ENCODE results near the gene MAPK8IP3. TPM values are rescaled to one million over a fixed set of nuclear protein-coding genes. Genes with fewer than 3 reads are reported as not detected.

The MAPK8IP3 gene
- total and polyA plus RNA-seq, 9 of the 15 experiments (the other 6 are each of a cell fraction or from before 2014, with no cell fraction given): 0.17 to 58.7 (median 16.7) TPM

DNA sequence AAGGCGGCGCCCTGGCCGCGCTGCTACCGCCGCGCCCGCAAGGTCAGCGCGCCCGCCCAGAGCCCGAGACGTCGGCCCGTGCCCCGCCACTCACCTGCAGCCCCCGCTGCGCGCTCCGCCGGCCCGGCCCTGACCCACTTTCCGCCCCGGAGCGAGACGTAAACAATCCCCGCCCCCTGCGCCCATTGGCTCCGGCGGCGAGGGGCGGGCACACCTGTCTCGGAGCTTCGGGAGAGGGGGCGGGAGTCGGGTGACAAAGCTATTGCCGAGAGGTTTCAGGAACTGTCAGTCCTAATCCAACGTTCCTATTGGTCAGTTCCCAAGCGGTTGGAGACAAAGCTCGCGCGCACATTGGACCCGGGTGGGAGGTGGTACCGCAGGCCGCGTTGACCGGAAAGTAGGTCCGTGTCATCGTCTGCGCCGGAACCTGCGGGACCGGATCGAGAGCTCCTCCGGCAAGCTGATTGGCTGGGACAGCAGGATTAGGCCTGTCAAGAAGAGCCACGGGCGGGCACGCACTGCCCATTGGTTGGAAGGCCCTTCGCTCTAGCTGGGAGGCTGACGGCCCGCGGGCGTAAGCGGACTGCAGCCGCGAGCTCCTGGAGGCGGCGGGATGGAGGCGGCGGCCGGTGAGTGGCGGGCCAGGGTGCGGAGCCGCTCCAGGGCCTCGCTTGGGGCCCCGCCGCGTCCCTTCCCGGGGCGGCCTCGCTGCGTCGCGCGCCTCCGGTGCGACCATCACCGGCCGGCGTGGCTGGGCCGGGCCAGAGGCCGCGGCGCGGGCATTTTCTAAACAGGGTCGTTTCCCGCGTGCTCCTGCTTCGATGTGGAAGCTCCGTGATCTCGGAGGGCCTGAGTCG is 76.6 kb downstream of the MAPK8IP3 start, which contains the start of the genes NUBP2 and SPSB3 (continued):
- TF ChIP-seq, protein P1, sequence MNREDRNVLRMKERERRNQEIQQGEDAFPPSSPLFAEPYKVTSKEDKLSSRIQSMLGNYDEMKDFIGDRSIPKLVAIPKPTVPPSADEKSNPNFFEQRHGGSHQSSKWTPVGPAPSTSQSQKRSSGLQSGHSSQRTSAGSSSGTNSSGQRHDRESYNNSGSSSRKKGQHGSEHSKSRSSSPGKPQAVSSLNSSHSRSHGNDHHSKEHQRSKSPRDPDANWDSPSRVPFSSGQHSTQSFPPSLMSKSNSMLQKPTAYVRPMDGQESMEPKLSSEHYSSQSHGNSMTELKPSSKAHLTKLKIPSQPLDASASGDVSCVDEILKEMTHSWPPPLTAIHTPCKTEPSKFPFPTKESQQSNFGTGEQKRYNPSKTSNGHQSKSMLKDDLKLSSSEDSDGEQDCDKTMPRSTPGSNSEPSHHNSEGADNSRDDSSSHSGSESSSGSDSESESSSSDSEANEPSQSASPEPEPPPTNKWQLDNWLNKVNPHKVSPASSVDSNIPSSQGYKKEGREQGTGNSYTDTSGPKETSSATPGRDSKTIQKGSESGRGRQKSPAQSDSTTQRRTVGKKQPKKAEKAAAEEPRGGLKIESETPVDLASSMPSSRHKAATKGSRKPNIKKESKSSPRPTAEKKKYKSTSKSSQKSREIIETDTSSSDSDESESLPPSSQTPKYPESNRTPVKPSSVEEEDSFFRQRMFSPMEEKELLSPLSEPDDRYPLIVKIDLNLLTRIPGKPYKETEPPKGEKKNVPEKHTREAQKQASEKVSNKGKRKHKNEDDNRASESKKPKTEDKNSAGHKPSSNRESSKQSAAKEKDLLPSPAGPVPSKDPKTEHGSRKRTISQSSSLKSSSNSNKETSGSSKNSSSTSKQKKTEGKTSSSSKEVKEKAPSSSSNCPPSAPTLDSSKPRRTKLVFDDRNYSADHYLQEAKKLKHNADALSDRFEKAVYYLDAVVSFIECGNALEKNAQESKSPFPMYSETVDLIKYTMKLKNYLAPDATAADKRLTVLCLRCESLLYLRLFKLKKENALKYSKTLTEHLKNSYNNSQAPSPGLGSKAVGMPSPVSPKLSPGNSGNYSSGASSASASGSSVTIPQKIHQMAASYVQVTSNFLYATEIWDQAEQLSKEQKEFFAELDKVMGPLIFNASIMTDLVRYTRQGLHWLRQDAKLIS (CRISPR knock-in tag; IDR thresholded peaks at IDR 0.05): no peak
- TF ChIP-seq FOXM1 (IDR thresholded peaks at IDR 0.05; ENCODE audit: low read depth) (peak; percentile 36; the same call in 1 of the 2 replicates), FOXM1 (CRISPR knock-in tag; IDR thresholded peaks at IDR 0.05; ENCODE audit: low read depth) (no peak), BRD9 (IDR thresholded peaks at IDR 0.05; ENCODE audit: low read depth, partially characterized antibody) (no peak), ZNF384 (IDR thresholded peaks at IDR 0.05; ENCODE audit: low read depth, low read length) (no peak), MIER1 (IDR thresholded peaks at IDR 0.05; ENCODE audit: low read depth) (no peak), TAF1 (IDR thresholded peaks at IDR 0.05; ENCODE audit: control insufficient read depth, extremely low read depth, insufficient read depth, low read length, severe bottlenecking) (peak; percentile 53), ZNF780A (CRISPR knock-in tag; IDR thresholded peaks at IDR 0.05) (no peak)
- TF ChIP-seq, protein P2, sequence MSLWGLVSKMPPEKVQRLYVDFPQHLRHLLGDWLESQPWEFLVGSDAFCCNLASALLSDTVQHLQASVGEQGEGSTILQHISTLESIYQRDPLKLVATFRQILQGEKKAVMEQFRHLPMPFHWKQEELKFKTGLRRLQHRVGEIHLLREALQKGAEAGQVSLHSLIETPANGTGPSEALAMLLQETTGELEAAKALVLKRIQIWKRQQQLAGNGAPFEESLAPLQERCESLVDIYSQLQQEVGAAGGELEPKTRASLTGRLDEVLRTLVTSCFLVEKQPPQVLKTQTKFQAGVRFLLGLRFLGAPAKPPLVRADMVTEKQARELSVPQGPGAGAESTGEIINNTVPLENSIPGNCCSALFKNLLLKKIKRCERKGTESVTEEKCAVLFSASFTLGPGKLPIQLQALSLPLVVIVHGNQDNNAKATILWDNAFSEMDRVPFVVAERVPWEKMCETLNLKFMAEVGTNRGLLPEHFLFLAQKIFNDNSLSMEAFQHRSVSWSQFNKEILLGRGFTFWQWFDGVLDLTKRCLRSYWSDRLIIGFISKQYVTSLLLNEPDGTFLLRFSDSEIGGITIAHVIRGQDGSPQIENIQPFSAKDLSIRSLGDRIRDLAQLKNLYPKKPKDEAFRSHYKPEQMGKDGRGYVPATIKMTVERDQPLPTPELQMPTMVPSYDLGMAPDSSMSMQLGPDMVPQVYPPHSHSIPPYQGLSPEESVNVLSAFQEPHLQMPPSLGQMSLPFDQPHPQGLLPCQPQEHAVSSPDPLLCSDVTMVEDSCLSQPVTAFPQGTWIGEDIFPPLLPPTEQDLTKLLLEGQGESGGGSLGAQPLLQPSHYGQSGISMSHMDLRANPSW (CRISPR knock-in tag; IDR thresholded peaks at IDR 0.05): no peak
- TF ChIP-seq, protein P3, sequence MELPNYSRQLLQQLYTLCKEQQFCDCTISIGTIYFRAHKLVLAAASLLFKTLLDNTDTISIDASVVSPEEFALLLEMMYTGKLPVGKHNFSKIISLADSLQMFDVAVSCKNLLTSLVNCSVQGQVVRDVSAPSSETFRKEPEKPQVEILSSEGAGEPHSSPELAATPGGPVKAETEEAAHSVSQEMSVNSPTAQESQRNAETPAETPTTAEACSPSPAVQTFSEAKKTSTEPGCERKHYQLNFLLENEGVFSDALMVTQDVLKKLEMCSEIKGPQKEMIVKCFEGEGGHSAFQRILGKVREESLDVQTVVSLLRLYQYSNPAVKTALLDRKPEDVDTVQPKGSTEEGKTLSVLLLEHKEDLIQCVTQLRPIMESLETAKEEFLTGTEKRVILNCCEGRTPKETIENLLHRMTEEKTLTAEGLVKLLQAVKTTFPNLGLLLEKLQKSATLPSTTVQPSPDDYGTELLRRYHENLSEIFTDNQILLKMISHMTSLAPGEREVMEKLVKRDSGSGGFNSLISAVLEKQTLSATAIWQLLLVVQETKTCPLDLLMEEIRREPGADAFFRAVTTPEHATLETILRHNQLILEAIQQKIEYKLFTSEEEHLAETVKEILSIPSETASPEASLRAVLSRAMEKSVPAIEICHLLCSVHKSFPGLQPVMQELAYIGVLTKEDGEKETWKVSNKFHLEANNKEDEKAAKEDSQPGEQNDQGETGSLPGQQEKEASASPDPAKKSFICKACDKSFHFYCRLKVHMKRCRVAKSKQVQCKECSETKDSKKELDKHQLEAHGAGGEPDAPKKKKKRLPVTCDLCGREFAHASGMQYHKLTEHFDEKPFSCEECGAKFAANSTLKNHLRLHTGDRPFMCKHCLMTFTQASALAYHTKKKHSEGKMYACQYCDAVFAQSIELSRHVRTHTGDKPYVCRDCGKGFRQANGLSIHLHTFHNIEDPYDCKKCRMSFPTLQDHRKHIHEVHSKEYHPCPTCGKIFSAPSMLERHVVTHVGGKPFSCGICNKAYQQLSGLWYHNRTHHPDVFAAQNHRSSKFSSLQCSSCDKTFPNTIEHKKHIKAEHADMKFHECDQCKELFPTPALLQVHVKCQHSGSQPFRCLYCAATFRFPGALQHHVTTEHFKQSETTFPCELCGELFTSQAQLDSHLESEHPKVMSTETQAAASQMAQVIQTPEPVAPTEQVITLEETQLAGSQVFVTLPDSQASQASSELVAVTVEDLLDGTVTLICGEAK (IDR thresholded peaks at IDR 0.05): peak; percentile 99
- TF ChIP-seq, protein P3 (CRISPR knock-in tag; IDR thresholded peaks at IDR 0.05): no peak
